RWPE2 (cell line): Measurements from ENCODE around the gene PPP1R37.

ENCODE experiments used
- ATAC-seq: fragments of 200-7000 bp; cut with Tn5 transposase; 3 replicates; pipeline ENCODE4 v1.9.1; 2021; ENCODE audit warnings: low read depth
- DNase-seq: peaks from one replicate; pipeline ENCODE4 v3.0.0-alpha.2; 2020; ENCODE audit warnings: low spot score
- H3K27ac ChIP-seq: fragments of 450-650 bp; 2 replicates; pipeline ENCODE4 v1.5.1; 2017; ENCODE audit warnings: mild to moderate bottlenecking; ENCODE audit not compliant: poor library complexity, severe bottlenecking
- H3K27me3 ChIP-seq: fragments of 250-450 bp; sonication (Bioruptor Pico); 2 replicates; pipeline ENCODE4 v1.5.1; 2021; ENCODE audit warnings: mild to moderate bottlenecking, moderate library complexity; ENCODE audit not compliant: insufficient read depth, poor library complexity, severe bottlenecking
- H3K36me3 ChIP-seq: fragments of 250-450 bp; sonication (Bioruptor Pico); 2 replicates; pipeline ENCODE4 v1.5.1; 2020; ENCODE audit warnings: low read depth, mild to moderate bottlenecking, moderate library complexity
- H3K4me1 ChIP-seq: fragments of 250-450 bp; sonication (Bioruptor Pico); 2 replicates; pipeline ENCODE4 v1.5.1; 2021; ENCODE audit warnings: mild to moderate bottlenecking, moderate library complexity; ENCODE audit not compliant: insufficient read depth, poor library complexity, severe bottlenecking
- H3K4me3 ChIP-seq: fragments of 250-450 bp; sonication (Bioruptor Pico); 2 replicates; pipeline ENCODE4 v1.5.1; 2021; ENCODE audit warnings: mild to moderate bottlenecking, moderate library complexity; ENCODE audit not compliant: severe bottlenecking
- H3K9me3 ChIP-seq: fragments of 250-450 bp; sonication (Bioruptor Pico); 2 replicates; pipeline ENCODE4 v1.5.1; 2021; ENCODE audit warnings: mild to moderate bottlenecking, moderate library complexity; ENCODE audit not compliant: severe bottlenecking
- CTCF ChIP-seq: fragments of 450-650 bp; IDR thresholded peaks from one replicate; pipeline ENCODE4 v1.5.1; 2017; ENCODE audit warnings: mild to moderate bottlenecking, moderate library complexity; ENCODE audit not compliant: poor library complexity, severe bottlenecking

PPP1R37 gene

GRCh38 chr19:45130236-45130635, 37.3 kb downstream of the PPP1R37 start:
- DNase-seq (no peak), ATAC-seq (no peak)
- no peak for TF ChIP-seq CTCF
- no peak overlapping the region for H3K27ac ChIP-seq
- no peaks in the 10 kb centered on the region for H3K27me3 ChIP-seq
- no peaks in the 10 kb centered on the region; the same call in 1 of the 2 replicates for H3K36me3 ChIP-seq
- H3K4me1 ChIP-seq = no peaks in the 10 kb centered on the region
- no peaks in the 10 kb centered on the region for H3K9me3 ChIP-seq
- H3K4me3 ChIP-seq = no peak overlapping the region

GRCh38 chr19:45130888-45131615, 38.1 kb downstream of the PPP1R37 start:
- no peaks in the 10 kb centered on the region for H3K9me3 ChIP-seq
- peak; percentile 24 for TF ChIP-seq CTCF
- H3K27ac ChIP-seq = no peak overlapping the region
- H3K4me3 ChIP-seq = no peak overlapping the region
- DNase-seq (peak; percentile 57), ATAC-seq (peak; percentile 75)
- H3K4me1 ChIP-seq = no peaks in the 10 kb centered on the region
- no peaks in the 10 kb centered on the region; the same call in 1 of the 2 replicates for H3K36me3 ChIP-seq
- no peaks in the 10 kb centered on the region for H3K27me3 ChIP-seq

GRCh38 chr19:45133661-45134060, 40.7 kb downstream of the PPP1R37 start:
- no peak for ATAC-seq
- H3K4me1 ChIP-seq = no peaks in the 10 kb centered on the region

GRCh38 chr19:45135176-45135885, 42.4 kb downstream of the PPP1R37 start:
- no peak for ATAC-seq
- TF ChIP-seq CTCF = no peak
- no peaks in the 10 kb centered on the region for H3K36me3 ChIP-seq
- H3K4me1 ChIP-seq = no peaks in the 10 kb centered on the region
- DNase-seq = no peak
- no peak overlapping the region for H3K4me3 ChIP-seq
- H3K27ac ChIP-seq = no peak overlapping the region
- no peaks in the 10 kb centered on the region for H3K27me3 ChIP-seq
- no peaks in the 10 kb centered on the region for H3K9me3 ChIP-seq

More at GRCh38 chr19:45133661-45134060, 40.7 kb downstream of the PPP1R37 start:
- no peak for TF ChIP-seq CTCF
- Histone ChIP-seq H3K27me3 (no peaks in the 10 kb centered on the region), H3K9me3 (no peaks in the 10 kb centered on the region), H3K4me3 (no peak overlapping the region), H3K27ac (no peak overlapping the region), H3K36me3 (no peaks in the 10 kb centered on the region)
- DNase-seq = no peak
